ENCODE results near the gene DOCK4.
A peak's percentile ranks its signal among the peaks of the same experiment; 100 is the strongest.

The DOCK4 gene

DNA sequence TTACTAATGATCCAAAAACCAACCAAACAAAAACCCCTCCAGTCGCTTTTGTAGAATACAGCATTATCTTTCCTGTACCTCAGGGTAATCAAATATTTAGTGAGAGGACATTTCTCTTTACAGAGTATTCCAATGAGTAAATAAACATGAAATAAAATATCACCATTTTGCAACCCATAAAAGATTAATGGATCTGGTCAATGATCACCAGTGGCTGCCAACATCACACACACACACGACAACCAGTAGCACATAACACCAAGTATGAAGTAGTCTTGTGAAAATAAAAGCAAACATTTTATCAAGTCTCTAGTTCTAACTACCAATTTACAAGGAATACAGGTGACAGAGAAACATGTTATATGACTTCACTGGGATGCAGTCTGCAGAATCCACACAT is 455.3 kb downstream of the DOCK4 start:
- DNase-seq: no peak

DNA sequence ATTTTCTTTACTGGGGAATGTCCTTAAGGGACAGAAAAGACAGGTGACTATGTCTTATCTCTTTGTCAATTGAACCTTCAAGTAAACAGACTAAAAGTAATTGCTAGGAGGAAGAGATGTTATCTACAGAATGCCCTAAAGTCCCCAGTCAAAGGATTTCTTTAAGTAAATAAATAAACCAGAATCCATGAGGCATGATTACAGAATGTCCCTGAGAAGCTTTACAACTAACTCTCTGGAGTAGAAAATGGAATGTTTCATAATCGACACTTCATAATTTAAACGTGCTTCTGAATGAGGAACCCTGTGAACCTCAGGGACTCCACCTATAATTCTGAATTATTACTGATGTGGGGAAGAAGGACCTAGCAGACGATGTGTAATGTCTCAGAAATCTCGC is 456.0 kb downstream of the DOCK4 start:
- no peak for DNase-seq

DNA sequence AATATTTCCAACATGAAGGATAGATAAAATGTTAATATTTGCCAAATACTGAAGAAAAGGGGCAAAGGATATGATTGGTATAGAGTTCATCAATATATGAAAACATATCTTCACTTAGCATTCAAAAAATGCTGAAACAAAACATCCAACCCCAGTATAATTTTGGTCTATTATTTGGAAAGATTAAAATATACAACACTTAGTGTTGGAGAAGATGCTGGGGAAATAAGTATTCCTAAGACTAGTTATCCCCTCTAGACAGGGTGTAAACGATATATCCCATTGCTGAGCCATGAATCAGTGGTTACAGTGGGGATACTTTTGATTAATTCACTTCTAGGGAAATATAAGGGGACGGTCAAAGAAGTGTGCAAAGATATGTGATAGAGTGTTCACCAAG is 456.6 kb downstream of the DOCK4 start:
- DNase-seq: no peak

DNA sequence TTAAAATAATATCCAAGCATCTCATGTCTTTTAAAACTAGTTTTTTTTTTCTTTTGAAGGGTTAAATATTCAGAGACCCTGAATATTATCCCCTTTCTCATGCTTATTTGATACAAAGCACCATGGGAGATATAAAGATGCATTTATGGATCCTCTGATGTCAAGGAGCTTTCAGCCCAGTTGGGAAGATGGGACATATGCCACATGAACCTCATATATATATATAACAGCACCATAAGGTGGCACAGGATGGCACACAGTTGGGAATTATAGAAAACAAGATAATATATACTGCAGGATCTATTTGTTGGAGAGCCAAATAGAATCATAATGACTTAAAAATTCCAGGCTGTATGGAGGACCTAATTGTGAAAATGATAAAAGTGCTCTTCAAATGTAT is 458.5 kb downstream of the DOCK4 start:
- DNase-seq: no peak

DNA sequence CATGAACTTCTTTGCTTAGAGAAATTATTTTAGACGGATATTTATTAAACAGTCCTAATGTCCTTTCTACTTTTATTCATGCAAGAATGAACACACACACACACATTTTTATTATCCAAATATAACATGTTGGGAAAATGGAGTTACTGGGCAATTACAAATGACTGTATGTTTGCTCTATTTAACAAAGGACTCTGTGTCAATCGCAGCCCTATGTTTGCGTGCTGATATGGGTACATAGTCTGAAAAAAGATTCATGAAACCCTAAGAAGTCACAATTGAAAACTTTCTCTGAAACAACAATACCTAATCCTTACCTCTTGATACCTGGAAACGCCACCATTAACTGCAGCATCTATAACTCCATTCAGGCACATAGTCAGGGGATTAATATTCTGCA is 459.2 kb downstream of the DOCK4 start:
- DNase-seq: no peak

DNA sequence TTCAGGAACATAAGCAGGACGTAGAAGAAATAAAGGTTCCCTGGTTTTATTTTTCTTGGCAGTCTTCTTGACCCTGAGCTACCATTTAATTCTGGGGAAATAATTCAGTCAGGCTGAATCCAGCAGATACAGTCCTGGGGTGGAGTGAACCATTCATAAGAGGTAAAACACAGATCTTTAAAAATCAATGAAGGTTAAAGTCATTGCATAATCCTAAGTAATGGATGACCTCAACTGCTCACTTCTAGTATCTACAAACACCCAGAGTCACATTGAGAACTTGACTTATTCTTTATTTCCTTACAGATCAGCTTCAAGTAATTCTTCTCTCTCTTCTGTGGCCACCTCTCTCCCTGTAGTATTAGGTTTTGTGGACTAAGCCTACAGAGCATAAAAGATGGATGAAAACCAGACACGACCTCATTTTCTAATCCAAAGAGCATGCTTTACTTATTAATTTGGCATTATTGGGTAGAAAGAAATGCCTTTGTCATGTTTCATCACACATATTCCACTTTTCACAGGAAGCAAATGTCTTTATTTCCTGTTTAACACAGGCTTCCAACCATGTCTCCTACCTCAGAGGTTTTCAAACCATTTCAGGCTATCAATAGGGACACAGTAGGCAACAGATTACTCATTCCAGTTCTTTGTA is 461.6 kb downstream of the DOCK4 start:
- no peak for DNase-seq

DNA sequence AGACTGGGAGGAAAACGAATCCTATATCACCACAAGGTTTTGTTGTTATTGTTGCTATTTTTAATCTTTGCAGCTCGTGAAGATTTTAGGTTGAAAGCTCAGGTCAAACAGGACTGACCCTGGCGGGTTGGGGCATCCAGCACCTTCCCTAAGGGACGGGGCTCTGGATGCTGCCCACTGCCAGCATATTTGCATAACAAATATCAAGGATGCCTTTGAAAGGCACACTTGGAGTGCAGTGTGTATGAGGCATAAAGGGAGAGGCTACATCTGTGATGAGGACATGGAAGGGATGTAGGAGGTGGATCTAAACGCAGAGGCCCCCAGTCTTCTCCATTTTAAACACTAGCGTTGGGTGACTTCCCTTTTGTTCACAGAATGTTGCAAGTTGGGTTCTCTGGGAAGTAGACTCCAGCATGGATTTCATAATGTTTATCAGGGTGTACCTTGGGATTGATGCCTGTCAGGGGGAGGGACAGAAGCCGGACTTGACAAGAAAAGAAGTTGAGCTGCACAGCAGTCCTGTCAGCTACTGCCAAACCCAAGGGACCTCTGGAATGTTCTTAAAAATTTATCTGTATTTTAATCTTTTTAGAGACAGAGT is 462.9 kb downstream of the DOCK4 start:
- DNase-seq: no peak

DNA sequence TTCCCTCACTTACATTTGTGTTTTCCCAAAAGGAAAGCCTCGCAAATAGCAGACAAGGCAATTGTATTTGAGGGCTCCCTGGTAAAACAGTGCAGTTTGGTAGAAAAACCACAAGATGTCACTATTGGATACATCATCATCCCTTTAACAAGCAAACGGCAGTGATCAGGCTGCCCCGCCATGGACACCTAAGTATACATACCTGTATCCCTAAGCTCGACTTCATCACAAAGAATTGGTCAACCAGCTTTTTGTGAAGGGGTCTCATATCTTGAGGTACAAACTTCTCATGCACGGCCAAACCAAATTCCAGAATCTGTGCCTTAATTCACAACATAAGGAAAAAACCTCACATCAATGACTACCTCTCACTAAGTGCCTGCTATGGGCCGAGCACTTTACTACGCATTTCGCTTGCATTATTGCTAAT is 464.4 kb downstream of the DOCK4 start:
- peak; percentile 8 to 50 for DNase-seq

DNA sequence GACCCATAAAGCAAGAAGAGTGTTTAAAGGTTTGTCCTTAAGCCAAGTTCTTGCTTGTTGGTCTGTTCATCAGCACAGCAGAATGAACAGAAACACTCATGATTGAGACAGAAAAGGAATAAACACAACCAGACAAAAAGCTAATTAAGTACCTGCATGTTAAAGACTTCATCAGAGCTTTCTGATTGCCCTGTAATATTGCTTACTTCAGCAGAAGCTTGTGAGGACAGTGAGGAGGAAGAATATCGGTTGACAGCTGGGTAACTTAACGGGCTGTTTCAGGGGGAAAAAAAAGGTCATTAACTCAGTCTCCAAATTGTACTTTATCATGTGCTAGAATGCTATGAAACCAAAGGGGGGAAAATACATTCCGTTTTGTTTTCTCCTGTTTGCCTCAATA is 465.3 kb downstream of the DOCK4 start:
- DNase-seq: no peak

DNA sequence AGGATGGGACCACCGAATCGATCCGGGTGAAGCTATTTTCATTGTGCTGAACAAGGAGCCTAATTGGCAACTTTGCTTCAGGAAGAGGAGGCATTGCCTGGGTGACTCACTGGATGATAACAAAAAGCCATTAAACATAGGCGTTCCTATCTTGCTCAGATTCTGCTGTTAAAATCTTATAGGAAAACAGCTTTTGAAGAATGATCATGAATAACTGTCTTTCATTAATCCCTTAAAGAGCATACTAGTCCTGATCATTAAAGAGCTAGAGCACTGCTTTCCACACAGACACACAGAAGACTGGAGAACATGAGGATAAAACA is 469.7 kb downstream of the DOCK4 start:
- DNase-seq: no peak

DNA sequence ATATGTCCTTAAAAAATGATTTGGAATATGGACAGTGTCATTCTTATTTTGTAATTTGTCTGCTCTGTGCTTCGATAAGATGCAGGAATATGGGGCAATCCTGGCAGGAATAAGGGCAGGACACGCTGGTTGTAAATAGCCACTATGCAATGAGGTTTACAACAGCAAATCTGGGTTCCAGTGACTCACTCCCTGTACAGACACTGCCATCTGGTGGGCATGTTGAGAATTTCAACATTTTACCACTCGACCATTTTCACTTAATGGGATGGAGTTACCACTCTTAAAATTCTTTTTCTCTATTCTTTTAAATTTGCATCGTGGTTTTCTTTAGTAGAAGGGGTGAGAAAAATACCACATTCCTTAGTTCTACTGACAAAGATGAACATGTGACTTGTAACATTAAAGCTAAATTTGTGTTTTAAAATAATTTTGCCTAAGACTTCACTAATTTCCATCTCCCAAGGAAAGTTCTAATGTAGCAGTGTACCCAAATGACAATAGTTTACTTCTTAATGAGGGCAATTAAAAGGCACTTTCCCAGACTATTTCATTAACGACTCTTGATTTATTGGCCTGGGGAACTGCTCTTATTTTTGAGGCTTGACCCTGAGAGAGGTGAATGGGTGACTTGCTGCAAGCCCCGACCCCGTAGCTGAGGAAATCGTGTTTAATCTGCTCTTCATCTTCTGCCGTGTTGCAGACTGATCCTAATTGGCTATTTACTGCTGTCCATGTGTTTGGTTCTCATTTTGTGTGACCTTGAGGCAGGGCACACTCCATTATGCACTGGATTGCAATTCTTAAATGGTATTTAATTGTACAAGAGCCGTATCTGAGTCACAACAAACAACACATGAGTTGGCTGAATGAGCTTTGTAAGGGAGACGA is 470.3 kb downstream of the DOCK4 start:
- peak; percentile 10 to 67 for DNase-seq

DNA sequence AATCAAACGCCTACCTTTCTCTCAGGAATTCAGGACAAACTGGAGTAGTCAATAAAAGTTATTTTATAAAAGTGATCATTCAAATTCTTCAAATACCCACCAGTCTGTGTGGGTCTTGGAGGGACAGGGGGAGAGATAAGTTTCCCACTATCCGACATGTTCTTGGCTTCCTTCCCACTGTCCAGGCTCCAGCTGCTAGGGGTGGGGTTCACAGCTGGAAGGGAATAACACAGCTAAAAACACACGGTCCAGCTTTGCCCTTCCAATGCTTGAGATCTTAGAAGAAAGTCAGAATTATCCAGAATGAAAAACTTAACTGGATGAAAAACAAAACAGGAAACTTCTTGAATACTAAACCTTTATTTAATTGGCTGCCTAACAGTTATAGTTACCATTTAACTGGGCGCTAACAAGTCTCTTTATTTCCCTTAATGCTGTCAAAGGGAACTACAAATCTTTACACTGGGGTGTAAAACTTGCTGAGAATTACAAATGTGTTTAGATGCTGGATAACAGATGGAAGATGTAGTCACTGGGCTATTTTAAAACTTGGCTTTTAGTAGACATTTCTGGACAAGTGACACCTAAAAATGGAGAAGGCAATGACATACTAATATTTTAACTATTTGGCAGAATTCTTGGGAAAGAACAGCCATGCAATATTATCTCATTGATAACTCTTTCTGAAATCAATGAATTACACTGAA is 471.1 kb downstream of the DOCK4 start:
- DNase-seq: no peak

DNA sequence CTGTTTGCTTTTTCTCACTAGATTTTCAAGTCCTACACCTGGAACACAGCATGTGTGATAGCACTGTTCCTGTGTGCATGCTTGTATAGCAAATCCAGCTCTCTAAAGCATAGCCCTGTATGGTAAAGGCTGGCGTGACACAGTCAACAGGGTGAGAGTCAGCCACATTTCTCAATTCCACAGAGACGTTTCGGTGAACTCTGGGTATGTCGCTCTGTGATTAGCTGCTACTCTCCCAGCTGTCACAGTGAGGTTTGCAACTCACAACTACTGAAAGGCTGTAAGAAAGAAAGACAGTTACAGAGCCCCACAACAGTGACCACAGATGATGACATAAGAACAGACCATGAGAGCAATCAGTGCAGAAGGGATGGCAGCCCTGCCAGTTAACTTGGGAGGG is 473.3 kb downstream of the DOCK4 start:
- DNase-seq: no peak

DNA sequence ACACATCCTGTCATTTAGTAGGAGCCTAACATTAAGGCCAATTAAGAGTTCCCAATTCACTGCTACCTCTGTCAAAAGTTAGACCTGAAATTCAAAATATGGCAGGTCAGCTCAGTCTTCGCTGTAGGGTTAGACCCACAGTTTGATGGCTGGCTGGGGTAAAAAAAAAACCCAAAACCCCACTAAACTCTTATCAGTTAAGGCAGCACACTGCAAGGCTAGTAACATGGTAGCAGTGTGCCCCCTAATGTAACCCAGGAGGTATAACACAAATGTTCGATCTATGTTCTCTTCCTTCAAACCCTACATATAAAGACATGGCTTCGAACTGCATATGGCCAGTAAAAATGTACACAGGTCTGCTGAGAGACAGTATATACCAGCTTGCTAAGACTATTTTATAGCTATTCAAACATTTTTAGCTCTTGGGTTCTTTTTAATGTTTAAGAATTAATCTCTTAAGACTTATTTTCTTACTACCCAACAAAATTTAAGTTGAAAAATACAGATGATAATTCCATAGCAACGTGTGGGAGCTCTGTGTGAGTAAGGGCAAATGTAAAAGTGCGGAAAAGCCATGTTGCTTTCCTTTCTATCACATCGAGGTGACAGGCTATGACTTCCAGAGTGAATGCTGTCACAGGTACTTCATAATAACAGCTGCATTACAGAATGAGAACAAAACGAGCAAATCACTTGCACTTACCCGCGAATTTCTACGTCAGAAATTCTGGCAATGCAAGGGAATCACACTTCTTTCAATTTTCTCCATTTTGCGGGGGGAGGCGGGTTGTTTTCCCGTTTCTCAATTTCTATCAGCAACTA is 475.5 kb downstream of the DOCK4 start:
- DNase-seq: no peak

DNA sequence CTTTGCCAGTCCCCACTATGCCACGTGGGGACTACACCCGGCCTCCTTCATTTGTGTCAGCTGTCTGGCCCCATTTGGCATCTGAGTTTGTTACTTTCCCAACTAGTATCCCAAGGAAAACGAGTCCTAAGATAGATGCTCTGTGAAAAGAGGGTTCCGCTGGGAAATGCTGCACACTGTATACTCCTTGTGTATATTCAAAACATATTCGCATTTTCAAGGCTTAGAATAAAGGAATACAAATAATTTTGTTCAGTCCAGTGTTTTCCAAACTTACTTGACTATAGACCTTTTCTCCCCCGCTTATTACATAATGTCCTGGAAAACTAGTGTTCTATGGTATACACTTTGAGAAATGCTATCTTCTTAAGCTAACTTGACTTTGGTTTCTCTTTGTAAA is 476.1 kb downstream of the DOCK4 start:
- no peak for DNase-seq

DNA sequence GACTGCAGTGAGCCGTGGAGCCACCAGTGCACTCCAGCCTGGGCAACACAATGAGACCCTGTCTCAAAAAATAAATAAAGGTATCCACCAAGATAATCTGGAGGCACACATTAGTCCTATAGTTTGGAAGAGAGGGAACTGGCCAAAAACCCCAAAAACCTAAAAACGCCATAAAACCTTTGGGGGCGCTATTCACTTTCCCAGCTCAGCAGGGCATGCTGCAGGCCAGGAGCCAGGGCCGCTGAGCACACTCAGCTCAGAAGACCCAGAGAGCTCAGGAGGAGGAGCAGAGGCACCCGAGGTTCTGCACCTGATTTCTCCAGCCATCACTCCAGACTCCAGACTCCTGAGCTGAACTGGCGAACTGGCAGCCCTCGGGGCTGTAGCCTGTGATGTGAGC is 476.7 kb downstream of the DOCK4 start:
- DNase-seq: no peak

DNA sequence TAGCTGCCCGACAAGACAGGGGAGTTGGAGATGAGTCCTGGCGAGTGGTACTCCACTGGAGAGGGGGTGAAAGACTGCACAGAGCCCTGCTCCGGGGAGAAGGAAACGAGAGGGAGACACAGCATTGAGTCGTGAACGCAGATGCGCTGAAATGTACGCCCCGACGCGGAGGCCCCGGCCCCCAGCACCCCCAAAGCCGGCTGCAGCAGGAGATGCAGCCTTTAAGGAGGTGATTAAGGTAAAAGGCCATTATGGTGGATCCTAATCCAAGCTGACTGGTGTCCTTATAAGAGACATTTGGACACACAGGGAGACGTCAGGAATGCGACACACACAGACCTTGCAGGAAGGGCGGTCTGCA is 477.6 kb downstream of the DOCK4 start:
- no peak for DNase-seq

DNA sequence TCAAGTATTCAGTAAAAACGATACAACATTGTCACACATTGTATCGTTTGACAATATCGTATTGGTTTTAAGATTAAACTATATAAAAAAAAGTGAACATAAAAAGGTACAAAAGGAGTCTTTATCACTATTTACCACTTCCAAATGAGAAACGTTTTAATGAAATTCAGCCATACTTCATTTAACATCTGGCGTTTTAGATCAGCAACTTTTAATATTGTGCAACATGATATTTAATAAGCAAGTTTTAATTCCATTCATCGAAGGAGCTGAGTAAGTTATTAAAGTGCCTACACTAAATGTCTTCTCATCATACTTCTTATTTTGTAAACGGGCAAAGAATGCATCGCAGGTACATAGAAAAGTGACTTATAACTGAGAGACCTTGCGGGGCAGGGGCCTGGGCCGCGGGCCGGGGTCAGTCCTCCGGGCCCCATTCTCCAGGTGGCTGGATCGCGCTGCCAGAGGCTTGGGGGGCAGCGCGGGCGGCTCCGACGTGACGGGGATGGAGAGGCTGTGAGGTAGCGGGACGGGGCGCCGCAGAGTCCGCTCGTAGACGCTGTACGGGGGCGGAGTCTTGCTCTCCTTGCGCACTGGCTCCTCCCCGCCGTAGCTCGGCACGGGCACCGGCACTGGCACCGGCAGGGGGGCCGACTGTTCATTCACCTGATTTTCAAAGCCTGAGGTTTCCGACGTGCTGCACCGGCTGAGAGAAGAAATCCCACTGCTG is 478.1 kb downstream of the DOCK4 start:
- no peak for DNase-seq

DNA sequence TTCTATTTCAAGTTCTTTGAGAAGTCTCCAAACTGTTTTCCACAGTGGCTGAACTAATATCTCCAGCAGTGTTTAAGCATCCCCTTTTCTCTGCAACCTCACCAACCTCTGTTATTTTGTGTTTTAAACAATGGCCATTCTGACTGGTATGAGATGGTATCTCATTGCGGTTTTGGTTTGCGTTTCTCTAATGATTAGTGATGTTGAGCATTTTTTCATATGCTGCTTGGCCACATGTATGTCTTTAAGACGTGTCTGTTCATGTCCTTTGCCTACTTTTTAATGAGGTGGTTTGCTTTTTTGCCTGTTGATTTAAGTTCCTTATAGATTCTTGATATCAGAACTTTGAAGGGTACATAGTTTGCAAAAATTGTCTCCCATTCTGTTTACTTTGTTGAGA is 487.3 kb downstream of the DOCK4 start:
- DNase-seq: no peak

DNA sequence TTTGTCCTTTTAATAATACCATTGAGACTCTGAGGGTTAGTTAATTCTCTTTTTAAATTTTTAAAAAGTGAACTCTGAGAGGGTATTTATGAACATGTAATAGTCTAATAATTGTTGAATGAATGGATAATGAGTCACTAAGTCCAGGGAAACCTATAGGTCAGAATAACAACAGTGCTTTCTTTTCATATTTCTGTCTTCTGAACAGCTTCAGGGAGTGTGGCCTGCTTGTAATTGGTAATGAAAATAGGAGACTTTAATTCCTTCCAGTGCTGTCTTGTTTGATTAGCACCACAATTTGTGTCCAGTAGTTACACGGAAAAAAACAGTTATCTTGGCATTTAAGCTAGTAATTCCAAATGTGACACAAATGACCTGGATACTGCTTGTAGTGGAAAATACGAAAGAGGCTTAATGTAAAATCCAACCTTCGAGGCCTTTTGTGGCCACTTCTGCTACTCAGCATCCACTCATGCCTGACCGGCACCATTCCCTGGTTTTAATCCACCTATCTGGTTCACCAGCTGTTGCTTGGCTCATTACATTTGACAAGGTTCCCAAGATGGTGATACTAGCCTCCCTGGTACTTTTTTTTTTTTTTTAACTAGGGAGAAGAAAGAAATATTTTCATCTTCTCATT is 494.7 kb downstream of the DOCK4 start:
- no peak for DNase-seq

DNA sequence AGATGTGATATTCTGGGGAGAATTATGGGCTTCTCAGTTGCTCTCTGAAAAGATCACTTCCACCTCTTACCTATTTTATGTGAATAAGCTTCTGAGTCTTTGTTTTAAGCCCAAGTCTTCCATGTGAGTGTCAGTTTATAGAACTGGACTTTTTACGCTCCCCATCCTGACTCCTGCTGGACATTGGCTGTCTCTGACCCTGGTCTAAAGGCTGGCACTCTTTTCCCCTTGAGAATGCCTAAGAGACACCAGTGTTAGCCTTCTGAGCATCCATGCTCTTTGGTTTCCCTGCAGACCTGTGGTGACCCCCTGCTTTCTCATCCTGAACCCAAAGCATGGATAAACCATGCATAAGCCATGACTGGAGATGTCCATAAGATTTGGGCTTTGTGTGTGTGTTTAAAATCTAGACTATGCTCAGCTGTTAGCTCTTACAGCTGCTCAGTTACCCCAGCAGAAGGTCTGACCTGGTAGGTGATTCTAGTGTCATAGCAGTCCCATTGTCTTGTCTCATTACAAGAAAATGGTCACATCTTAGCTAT is 495.3 kb downstream of the DOCK4 start:
- DNase-seq: no peak
